Kidney capillary endothelial cell (primary cell): ENCODE data around the gene VIL1.

ENCODE experiments used
- DNase-seq: peaks from one replicate; pipeline ENCODE4 v3.0.0-alpha.2; 2018; ENCODE audit warnings: low spot score

VIL1 gene

GRCh38 chr2:218406209-218406948, 12.5 kb upstream of the VIL1 start:
- peak; percentile 92 for DNase-seq

- peak; percentile 36 for DNase-seq
Measured at GRCh38 chr2:218406949-218407618, 11.8 kb upstream of the VIL1 start.

DNA sequence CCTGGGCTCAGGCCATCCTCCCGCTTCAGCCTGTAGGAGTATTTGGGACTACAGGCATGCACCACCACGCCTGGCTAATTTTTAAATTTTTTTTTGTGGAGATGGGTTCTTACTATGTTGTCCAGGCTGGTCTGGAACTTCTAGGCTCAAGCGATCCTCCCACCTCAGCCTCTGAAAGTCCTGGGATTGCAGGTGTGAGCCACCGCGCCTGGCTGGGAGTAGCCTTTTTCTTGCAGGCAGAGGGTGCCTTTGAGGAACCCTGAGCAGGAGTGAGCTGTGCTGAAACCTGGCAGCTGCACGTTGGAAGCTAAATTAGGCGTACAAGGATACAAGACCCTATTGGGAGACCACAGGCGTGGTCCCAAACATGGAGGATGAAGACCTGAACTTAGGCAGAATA, 11.2 kb upstream of the VIL1 start:
- DNase-seq, result no peak

- no peak for DNase-seq
Measured at GRCh38 chr2:218418321-218418716, 604 bp upstream of the VIL1 start.

GRCh38 chr2:218419630-218420216, 800 bp downstream of the VIL1 start:
- no peak for DNase-seq

- no peak for DNase-seq
Measured at GRCh38 chr2:218421027-218421426, 2.1 kb downstream of the VIL1 start.

DNA sequence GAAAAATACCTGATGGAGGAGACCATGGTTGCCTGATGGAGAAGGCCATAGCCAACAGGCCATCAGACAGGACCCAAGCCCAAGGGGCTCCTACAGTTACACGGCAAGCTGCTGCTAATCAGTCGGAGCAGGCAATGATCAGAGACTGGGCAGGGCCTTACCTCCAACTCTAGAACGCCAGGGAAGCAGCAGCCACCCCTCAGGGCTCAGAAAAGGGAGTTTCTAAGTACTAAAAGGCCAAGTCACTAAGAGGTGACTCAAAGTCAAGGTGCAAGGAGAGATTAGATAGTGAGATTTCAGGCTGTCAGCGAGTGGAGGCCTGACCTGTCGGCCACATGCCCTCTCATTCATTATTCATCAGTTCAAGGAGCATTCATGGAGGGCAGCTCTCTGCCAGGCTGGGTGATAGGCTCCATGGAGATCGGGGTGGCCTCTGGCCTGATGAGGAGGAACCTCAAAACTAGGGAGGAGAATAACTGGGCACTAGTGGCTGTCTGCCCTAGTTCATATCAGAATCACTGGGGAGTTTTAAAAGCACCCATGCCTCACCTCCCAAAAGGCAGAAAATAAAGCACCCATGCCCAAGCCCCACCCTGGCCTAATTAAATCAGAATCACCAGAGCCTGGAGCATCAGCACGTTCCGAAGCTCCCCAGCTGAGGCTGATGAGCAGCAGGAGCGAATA, 3.6 kb downstream of the VIL1 start:
- DNase-seq, result no peak

- DNase-seq, result no peak
Measured at GRCh38 chr2:218423584-218423983, 4.7 kb downstream of the VIL1 start.

- no peak for DNase-seq
Measured at GRCh38 chr2:218425531-218425930, 6.6 kb downstream of the VIL1 start.

- DNase-seq, result no peak
Measured at GRCh38 chr2:218427741-218428140, 8.8 kb downstream of the VIL1 start.

DNA sequence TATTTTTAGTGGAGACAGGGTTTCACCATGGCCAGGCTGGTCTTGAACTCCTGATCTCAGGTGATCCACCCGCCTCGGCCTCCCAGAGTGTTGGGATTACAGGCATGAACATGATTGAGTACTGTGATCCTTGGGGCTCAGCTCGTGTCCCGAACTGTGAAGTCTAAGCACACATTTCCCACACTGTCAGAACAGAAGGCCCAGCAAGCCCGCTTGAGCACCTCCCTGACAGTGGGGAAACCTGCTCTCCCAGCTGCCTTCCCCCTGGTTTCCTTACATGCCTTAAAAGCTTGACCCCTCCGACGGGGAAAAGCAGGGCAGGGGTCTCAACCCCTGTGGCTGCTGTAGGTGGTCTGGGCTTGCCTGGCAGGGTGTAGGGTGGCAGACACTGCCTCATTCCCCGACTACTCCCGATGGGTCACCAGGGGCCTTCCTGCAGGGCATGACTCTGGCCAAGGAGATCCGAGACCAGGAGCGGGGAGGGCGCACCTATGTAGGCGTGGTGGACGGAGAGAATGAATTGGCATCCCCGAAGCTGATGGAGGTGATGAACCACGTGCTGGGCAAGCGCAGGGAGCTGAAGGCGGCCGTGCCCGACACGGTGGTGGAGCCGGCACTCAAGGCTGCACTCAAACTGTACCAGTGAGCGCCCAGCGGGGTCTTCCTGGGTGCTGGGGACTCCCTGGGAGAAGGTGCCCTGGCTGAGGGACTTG, 10.1 kb downstream of the VIL1 start:
- no peak for DNase-seq

DNA sequence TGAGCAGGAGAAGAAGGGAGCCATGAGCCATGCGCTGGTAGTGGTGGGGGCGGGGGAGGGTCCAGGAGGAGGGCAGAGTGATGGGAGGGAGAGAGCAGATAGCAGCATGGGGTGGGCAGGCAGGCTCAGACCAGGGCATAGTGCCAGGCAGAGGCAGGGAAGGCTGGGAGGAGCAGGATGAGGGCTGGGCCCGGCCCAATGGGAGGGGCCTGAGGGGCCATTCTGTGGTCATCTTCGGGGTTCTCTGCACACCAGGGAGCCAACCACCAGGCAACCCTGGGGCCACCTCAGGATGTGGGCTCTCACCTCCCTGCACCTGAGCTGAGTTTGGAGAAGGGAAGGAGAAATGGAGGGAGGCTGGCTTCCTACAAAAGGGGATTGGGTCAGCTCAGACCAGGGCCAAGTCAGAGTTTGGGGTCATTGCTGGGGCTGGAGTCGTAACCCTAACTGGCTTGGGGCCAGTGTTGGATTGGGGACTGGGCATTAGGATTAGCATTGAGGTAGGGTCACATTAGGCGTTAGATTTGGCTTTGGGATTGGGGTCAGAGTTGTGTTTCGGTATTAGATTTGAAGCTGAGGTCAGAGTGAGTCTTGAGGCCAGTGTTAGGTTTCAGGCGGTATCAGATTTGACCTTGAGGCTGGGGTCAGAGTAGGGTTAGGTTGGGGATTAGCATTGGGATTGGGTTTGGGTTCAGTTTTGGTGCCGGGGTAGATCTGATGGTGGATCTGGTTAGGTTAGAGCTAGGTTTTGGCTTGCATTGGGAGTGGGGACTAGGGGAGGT, 11.2 kb downstream of the VIL1 start:
- no peak for DNase-seq

GRCh38 chr2:218430721-218431120, 11.8 kb downstream of the VIL1 start:
- DNase-seq, result no peak

DNA sequence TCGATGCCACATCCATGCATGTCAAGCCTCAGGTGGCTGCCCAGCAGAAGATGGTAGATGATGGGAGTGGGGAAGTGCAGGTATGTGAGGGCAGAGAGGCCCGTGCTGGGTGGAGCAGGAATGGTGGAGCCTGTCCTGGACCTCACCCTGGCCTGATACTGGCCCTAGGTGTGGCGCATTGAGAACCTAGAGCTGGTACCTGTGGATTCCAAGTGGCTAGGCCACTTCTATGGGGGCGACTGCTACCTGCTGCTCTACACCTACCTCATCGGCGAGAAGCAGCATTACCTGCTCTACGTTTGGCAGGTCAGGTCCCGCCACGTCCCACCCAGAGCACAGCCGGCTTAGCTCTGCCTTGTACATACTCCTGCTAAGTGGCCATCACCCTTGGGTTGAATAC, 13.0 kb downstream of the VIL1 start:
- DNase-seq, result no peak

DNA sequence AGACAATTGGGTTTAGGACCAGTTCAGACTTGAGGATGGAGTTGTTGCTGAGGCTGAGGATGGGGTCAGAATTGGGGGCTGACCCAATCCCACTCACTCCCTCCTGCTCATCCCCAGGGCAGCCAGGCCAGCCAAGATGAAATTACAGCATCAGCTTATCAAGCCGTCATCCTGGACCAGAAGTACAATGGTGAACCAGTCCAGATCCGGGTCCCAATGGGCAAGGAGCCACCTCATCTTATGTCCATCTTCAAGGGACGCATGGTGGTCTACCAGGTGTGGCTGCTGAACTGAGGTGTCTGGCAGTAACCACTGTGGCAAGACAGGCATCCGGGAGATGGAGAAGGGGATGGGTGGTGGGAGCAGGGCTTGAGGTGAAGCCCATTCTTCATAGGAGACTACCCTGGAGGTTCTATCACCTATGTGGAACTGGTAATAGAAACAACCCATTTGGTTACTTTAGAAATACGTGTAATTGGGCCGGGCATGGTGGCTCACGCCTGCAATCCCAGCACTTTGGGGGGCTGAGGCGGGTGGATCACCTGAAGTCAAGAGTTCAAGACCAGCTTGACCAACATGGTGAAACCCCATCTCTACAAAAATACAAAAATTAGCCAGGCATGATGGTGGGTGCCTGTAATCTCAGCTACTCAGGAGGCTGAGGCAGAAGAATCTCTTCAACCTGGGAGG, 13.9 kb downstream of the VIL1 start:
- DNase-seq, result no peak

GRCh38 chr2:218434456-218434855, 15.5 kb downstream of the VIL1 start:
- DNase-seq, result no peak

GRCh38 chr2:218435003-218435982, 16.4 kb downstream of the VIL1 start:
- no peak for DNase-seq

- DNase-seq, result no peak
Measured at GRCh38 chr2:218436992-218437391, 18.1 kb downstream of the VIL1 start.

DNA sequence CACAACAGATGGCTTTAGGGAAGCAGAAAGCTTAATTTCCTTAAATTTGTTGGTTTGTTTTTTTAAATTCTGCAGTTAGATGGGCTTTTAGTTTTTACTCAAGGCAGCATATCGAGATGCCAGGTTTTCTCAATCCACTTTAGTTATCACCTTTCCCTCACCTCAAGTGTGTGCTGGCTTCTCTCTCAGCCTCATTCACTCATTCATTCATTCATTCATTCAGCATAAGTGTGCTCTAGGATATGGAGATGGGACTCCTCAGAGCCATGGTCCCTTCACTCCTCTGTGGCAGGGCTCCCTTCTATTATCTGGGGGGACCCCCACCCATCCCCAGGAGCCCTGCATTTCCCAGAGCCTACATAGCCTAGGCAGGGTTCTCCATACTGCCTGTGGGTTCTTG, 19.0 kb downstream of the VIL1 start:
- DNase-seq, result no peak

- DNase-seq, result no peak
Measured at GRCh38 chr2:218438596-218438995, 19.7 kb downstream of the VIL1 start.
